ENCODE measurements around the gene SLC4A5.

DNA sequence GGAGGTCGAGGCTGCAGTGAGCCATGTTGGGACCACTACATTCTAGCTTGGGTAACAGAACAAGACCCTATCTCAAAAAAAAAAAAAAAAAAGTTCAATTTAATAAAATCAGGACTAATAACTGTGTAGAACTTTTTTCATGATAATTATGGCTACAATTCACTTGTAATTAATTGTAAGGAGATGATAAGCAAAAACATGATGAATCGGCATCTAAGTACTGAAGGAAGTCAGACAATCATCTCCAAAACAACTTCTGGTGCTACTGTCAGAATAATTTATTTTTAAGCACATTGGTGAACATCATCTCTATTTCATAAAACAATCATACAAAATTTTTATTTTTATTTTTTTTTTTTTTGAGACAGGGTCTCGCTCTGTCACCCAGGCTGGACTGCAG lies 154.5 kb downstream of the SLC4A5 start:
- no peak for TF ChIP-seq REPIN1 (tag by site-specific recombination; IDR thresholded peaks at IDR 0.05; ENCODE audit: low read depth)
- no peak for TF ChIP-seq ZSCAN16 (tag by site-specific recombination; IDR thresholded peaks at IDR 0.05)

Data from HEK293 (cell line).